ENCODE data around the gene CCL11.

DNA sequence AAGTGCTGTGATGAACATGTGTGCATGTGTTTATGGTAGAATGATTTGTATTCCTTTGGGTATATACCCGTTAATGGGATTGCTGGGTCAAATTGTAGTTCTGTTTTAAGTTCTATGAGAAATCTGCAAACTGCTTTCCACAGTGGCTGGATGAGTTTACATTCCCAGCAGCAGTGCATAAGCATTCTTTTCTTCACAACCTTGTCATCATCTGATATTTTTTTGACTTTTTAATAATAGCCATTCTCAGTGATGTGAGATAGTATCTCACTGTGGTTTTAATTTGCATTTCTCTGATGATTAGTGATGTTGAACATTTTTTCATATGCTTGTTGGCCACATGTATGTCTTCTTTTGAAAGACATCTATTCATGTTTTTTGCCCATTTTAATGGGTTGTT lies 52.2 kb downstream of the CCL11 start:
- TF ChIP-seq CTCF (IDR thresholded peaks at IDR 0.05) (no peak), POLR2A (IDR thresholded peaks at IDR 0.05) (no peak)
